K562 (cell line): ENCODE results near the gene SUGP1. TPM values are rescaled to one million over a fixed set of nuclear protein-coding genes. Genes with fewer than 3 reads are reported as not detected.

Source experiments
- ATAC-seq: fragments of 200-7000 bp; cut with Tn5 transposase; 3 replicates; pipeline ENCODE4 v1.9.1; 2020; ENCODE audit warnings: moderate library complexity
- BruUV-seq: library from RNA; stranded (reverse); fragments of 400-500 nt; replicated peaks from 2 replicates; lab custom pipeline; 2021; lab: Mats Ljungman, UMichigan
- CTCF ChIA-PET: fragments of 300-600 bp; formaldehyde crosslinking; extraction: SDS; loops from one replicate; lab custom pipeline; 2021; ENCODE audit warnings: low intra/inter-chr PET ratio; lab: Yijun Ruan, JAX
- POLR2A ChIA-PET: fragments of 300-600, 350-650 bp; sonication (Branson Sonifier 250); formaldehyde crosslinking; extraction: SDS; loops from one replicate; lab custom pipeline; 2021; ENCODE audit warnings: antibody characterized with exemption, inconsistent platforms; lab: Yijun Ruan, JAX
- DNase-seq, 4 experiments: peaks; one replicate each; pipeline versions ENCODE4 v3.0.0 to v3.0.0-alpha.2; 2011 to 2018; ENCODE audit warnings: low spot score in 3 of 4, mixed read lengths in 3 of 4; ENCODE audit errors: extremely low read depth in 1 of 4
- FAIRE-seq: peaks from 2 replicates; lab custom pipeline; 2011; peaks lifted over from hg19 to GRCh38; lab: Jason Lieb, UNC
- H2AFZ ChIP-seq: 2 replicates; pipeline ENCODE4 v1.6.0; 2011; ENCODE audit warnings: low read depth, low read length, control low read depth, inconsistent platforms
- H3K27ac ChIP-seq: fragments of 200-600 bp; 3 replicates; pipeline ENCODE4 v1.8.0; 2011; ENCODE audit warnings: low read depth, mild to moderate bottlenecking, control low read depth, inconsistent platforms, low read length, moderate library complexity, mixed read lengths; ENCODE audit errors: extremely low read depth
- H3K27me3 ChIP-seq, 2 experiments: fragments of 300-600 bp in 1 of 2; 2 replicates in 1 of 2; 3 replicates in 1 of 2; pipeline versions ENCODE4 v1.6.0 to v1.8.0; 2011; ENCODE audit warnings: inconsistent platforms in 2 of 2, low read length in 2 of 2, mild to moderate bottlenecking in 1 of 2, mixed read lengths in 1 of 2, moderate library complexity in 1 of 2; ENCODE audit not compliant: control insufficient read depth in 2 of 2, insufficient read depth in 2 of 2
- H3K36me3 ChIP-seq: fragments of 300-600 bp; 3 replicates; pipeline ENCODE4 v1.8.0; 2011; ENCODE audit warnings: mild to moderate bottlenecking, low read length, inconsistent platforms; ENCODE audit not compliant: control insufficient read depth, insufficient read depth
- H3K4me1 ChIP-seq, 2 experiments: fragments of 200-600 bp in 1 of 2; replicated peaks in 1 of 2; 2 replicates in 1 of 2; 3 replicates in 1 of 2; pipeline versions ENCODE4 v1.5.1 to v1.8.0; 2011; ENCODE audit warnings: inconsistent platforms in 2 of 2, low read length in 2 of 2, mild to moderate bottlenecking in 1 of 2, mixed read lengths in 1 of 2, moderate library complexity in 1 of 2; ENCODE audit not compliant: control insufficient read depth in 2 of 2, insufficient read depth in 2 of 2
- H3K4me2 ChIP-seq: 2 replicates; pipeline ENCODE4 v1.6.1; 2011; ENCODE audit warnings: low read length, control low read depth, inconsistent platforms, mixed read lengths; ENCODE audit not compliant: insufficient read depth
- H3K4me3 ChIP-seq: fragments of 200-600 bp; sonication (generic), shearing (Covaris generic); 2 replicates; pipeline ENCODE4 v1.5.1; 2016; ENCODE audit warnings: control low read depth, inconsistent platforms
- H3K79me2 ChIP-seq: fragments of 200-600 bp; 3 replicates; pipeline ENCODE4 v1.8.0; 2011; ENCODE audit warnings: low read length, inconsistent platforms; ENCODE audit not compliant: control insufficient read depth, insufficient read depth
- H3K9ac ChIP-seq, 2 experiments: 2 replicates each; pipeline versions ENCODE4 v1.6.0 to v1.6.1; 2011; ENCODE audit warnings: low read depth in 2 of 2, low read length in 2 of 2, control low read depth in 1 of 2, inconsistent platforms in 1 of 2, mild to moderate bottlenecking in 1 of 2, mixed read lengths in 1 of 2; ENCODE audit not compliant: insufficient read depth in 1 of 2
- H3K9me1 ChIP-seq: one replicate; pipeline ENCODE4 v1.6.0; 2011; ENCODE audit warnings: inconsistent platforms, mild to moderate bottlenecking, low read length, moderate library complexity; ENCODE audit not compliant: control insufficient read depth, insufficient read depth
- H3K9me3 ChIP-seq: replicated peaks from 2 replicates; pipeline ENCODE4 v1.5.1; 2011; ENCODE audit warnings: low read depth, low read length, inconsistent platforms; ENCODE audit not compliant: control insufficient read depth, insufficient read depth
- H4K20me1 ChIP-seq: replicated peaks from 2 replicates; pipeline ENCODE4 v1.6.1; 2011; ENCODE audit warnings: low read length, inconsistent platforms, mixed read lengths; ENCODE audit not compliant: control insufficient read depth, insufficient read depth
- ADNP ChIP-seq: fragments of 200-800 bp; sonication (Bioruptor generic); IDR thresholded peaks from 2 replicates; pipeline ENCODE4 v1.6.1; 2016; ENCODE audit warnings: missing genetic modification characterization, missing compliant biosample characterization
- ZFP36 ChIP-seq: fragments of 150-350 bp; IDR thresholded peaks from 2 replicates; pipeline ENCODE4 v1.6.1; 2018; ENCODE audit warnings: low read length, low read depth; ENCODE audit not compliant: partially characterized antibody
- WGBS: fragments of 100-300 bp; shearing (Covaris generic); methylation state at CpG from one replicate; pipeline ENCODE4 v1.1.6; 2016; ENCODE audit warnings: low coverage, mixed read lengths; ENCODE audit not compliant: insufficient coverage; ENCODE audit errors: missing lambda C conversion rate; 5-methylcytosine and 5-hydroxymethylcytosine counted together
- in situ Hi-C: fragments of 300-500 bp; cut with MboI; formaldehyde crosslinking; loops from 4 replicates; pipeline ENCODE4 v1.15.0; 2018; ENCODE audit warnings: inconsistent platforms, mixed read lengths
- intact Hi-C: fragments of 100-400 bp; cut with micrococcal nuclease; formaldehyde crosslinking; loops from 2 replicates; pipeline ENCODE4 v1.14.2; 2022
- polyA plus RNA-seq, 8 experiments: library from polyadenylated mRNA; depleted of rRNA in 4 of 8; stranded (reverse) in 5 of 8; unstranded in 3 of 8; fragments of >200 nt; fragmentation: Nextera tagmentation in 2 of 8; fragmentation: Illumina TruSeq in 1 of 8; extraction: Ambion mirVana in 2 of 8; extraction: Trizol in 1 of 8; gene quantifications; 2 replicates each; pipeline versions ENCODE4 v1.2.1 to v1.2.3, GENCODE V29; 2011 to 2014; ENCODE audit warnings: inconsistent platforms in 1 of 8, missing spikeins in 1 of 8
- total RNA-seq, 7 experiments: library from RNA; depleted of rRNA in 6 of 7; stranded (reverse); fragments of >200 nt in 6 of 7; fragmentation: Illumina TruSeq in 2 of 7; extraction: Trizol in 2 of 7; gene quantifications; 2 replicates each; pipeline versions ENCODE4 v1.2.1 to v1.2.3, GENCODE V29; 2011 to 2021; ENCODE audit warnings: low replicate concordance in 1 of 7

The SUGP1 gene
- total and polyA plus RNA-seq, 9 of the 15 experiments (the other 6 are each of a cell fraction or from before 2014, with no cell fraction given) = 1.0 to 53.3 (median 32.4) TPM

GRCh38 chr19:19270749-19271571, 49.3 kb downstream of the SUGP1 start:
- peaks cover 4% of the 10 kb centered on the region for H3K9me1 ChIP-seq
- H3K79me2 ChIP-seq = no peaks in the 10 kb centered on the region
- H3K36me3 ChIP-seq = peaks cover 7% of the 10 kb centered on the region; the same call in 1 of the 3 replicates
- FAIRE-seq (no peak), ATAC-seq (no peak)
- no peak overlapping the region for H3K4me3 ChIP-seq
- in situ Hi-C loops = no loop called here
- peak; percentile 80 for TF ChIP-seq ZFP36
- TF ChIP-seq ADNP (tag) = no peak
- TF ChIP-seq, all 486 proteins: peak for 1
- Histone ChIP-seq H3K4me1 (peaks cover 2 to 17% of the 10 kb centered on the region in 2 experiments; a peak in 3 of 5 replicates), H3K9ac (no peak overlapping the region; a peak in 1 of 4 replicates), H4K20me1 (0 out of 2 replicates have a peak, but pooled peaks cover 6% of the 10 kb centered on the region), H2AFZ (no peak overlapping the region), H3K4me2 (no peak overlapping the region), H3K9me3 (no peaks in the 10 kb centered on the region), H3K27ac (no peak overlapping the region), H3K27me3 (peaks cover 0 to 16% of the 10 kb centered on the region in 2 experiments; a peak in 3 of 5 replicates)
- BruUV-seq = no TSS peak
- DNase-seq = no peak
- CTCF ChIA-PET = no interaction called here
- POLR2A ChIA-PET = interaction anchor here (0.6 to 1.3 kb wide), 3 partner anchors 37 to 378 kb away, joined by 3 to 4 read pairs (median 3); no protein-coding TSS in a partner anchor
- intact Hi-C loops = no loop called here
- 35% methylated on average over 8 of the region's 8 CpGs for WGBS
